GM20000 (cell line): ENCODE measurements around the gene FBXO4.

Experiments used
- DNase-seq: peaks from one replicate; pipeline ENCODE4 v3.0.0; 2012; ENCODE audit warnings: low spot score
- CTCF ChIP-seq: IDR thresholded peaks from 2 replicates; pipeline ENCODE4 v1.5.1; 2012; ENCODE audit warnings: mild to moderate bottlenecking, control low read depth; ENCODE audit errors: extremely low read depth, missing control alignments

The FBXO4 gene

GRCh38 chr5:41883936-41884335 is 41.1 kb upstream of the FBXO4 start:
- DNase-seq, result no peak
- no peak for TF ChIP-seq CTCF

GRCh38 chr5:41885286-41885685 is 39.8 kb upstream of the FBXO4 start:
- no peak for DNase-seq
- no peak for TF ChIP-seq CTCF

GRCh38 chr5:41891066-41891707 is 33.9 kb upstream of the FBXO4 start:
- TF ChIP-seq CTCF, result no peak
- no peak for DNase-seq

- DNase-seq, result no peak
- TF ChIP-seq CTCF, result no peak
These were observed 33.0 kb upstream of the FBXO4 start for GRCh38 chr5:41892031-41892430.

GRCh38 chr5:41893074-41893851 is 31.8 kb upstream of the FBXO4 start:
- peak; percentile 17 for DNase-seq
- TF ChIP-seq CTCF, result no peak

GRCh38 chr5:41896230-41896629 is 28.9 kb upstream of the FBXO4 start:
- TF ChIP-seq CTCF, result no peak
- DNase-seq, result no peak

- DNase-seq, result no peak
- no peak for TF ChIP-seq CTCF
These were observed 21.6 kb upstream of the FBXO4 start for GRCh38 chr5:41903382-41903891.
